Motor neuron (in vitro differentiated cells): ENCODE results near the gene NRAS. TPM values are rescaled to one million over a fixed set of nuclear protein-coding genes. Genes with fewer than 3 reads are reported as not detected.

Experiments
- ATAC-seq, 8 experiments: fragments of 200-7000 bp; cut with Tn5 transposase; replicated peaks in 6 of 8; 2 replicates each; pipeline ENCODE4 v1.8.0; 2021; ENCODE audit warnings: mild to moderate bottlenecking in 8 of 8, moderate library complexity in 8 of 8
- H3K27ac ChIP-seq, 2 donors: fragments of 250-450 bp; sonication (Bioruptor Pico); 2 replicates each; pipeline ENCODE4 v1.9.0; 2021; ENCODE audit warnings: antibody characterized with exemption in 2 of 2, mild to moderate bottlenecking in 2 of 2, moderate library complexity in 1 of 2
- H3K4me1 ChIP-seq, 2 donors: fragments of 250-450 bp; sonication (Bioruptor Pico); replicated peaks in 1 of 2; 2 replicates each; pipeline ENCODE4 v1.6.1; 2021; ENCODE audit warnings: antibody characterized with exemption in 2 of 2, mild to moderate bottlenecking in 2 of 2, moderate library complexity in 1 of 2
- H3K4me3 ChIP-seq, 5 donors: fragments of 250-450 bp; sonication (Bioruptor Pico); 2 replicates each; pipeline ENCODE4 v1.9.0; 2021; ENCODE audit warnings: antibody characterized with exemption in 5 of 5, mild to moderate bottlenecking in 5 of 5, moderate library complexity in 4 of 5
- WGBS, 10 experiments: fragments of 450-650 bp; shearing (Covaris generic); methylation state at CpG; one replicate each; pipeline ENCODE4 v1.0.0; 2022; 5-methylcytosine and 5-hydroxymethylcytosine counted together
- in situ Hi-C, 9 experiments: fragments of 400-800 bp; cut with MboI; loops; one replicate each; pipeline ENCODE4 v1.15.0; 2021; ENCODE audit warnings: low sequenced_read_pairs in 9 of 9, low pct_unique_long_range_greater_than_20kb in 2 of 9; ENCODE audit not compliant: unreplicated experiment in 9 of 9
- total RNA-seq, 8 experiments: library from RNA; unstranded; fragments of 300-600 nt; gene quantifications; 2 replicates each; pipeline versions ENCODE4 v1.2.3 to v1.2.4, GENCODE V29; 2022

NRAS gene
- total RNA-seq, 8 experiments from 2014 or later = 15.8 to 87.0 (median 50.8) TPM

- peaks cover 0 to 4% of the 10 kb centered on the region in 2 donors for H3K4me1 ChIP-seq
- WGBS, 10 experiments = 26 to 100% (median 48%) methylated on average over 1 to 13 of the region's 13 CpGs
- peak overlapping the region; percentile 48 to 55 (median 49) for H3K4me3 ChIP-seq
- H3K27ac ChIP-seq = no peak overlapping the region
- no peak for ATAC-seq
- in situ Hi-C loops = no loop called here
Measured at GRCh38 chr1:114668784-114669561, 47.6 kb downstream of the NRAS start.

DNA sequence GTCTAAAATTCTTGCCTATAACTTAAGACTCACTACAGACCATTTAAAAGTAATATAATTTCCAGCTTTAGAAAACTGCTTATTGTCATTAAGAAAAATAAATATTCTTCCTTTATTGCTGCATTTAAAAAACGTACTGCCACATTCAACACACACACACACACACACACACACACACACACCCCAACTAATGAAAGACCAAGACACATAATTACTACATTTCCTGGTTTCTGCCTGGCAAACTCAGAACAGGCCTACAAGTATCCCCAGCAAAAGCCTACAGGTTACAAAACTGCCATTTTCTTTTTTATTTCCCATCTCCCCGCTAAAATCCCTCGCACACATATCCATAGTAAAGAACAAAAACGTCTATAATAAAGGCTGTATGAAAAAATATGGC is 48.2 kb downstream of the NRAS start:
- Histone ChIP-seq H3K4me1 (peaks cover 0 to 4% of the 10 kb centered on the region in 2 donors), H3K27ac (no peak overlapping the region), H3K4me3 (no peak overlapping the region)
- no peak for ATAC-seq
- WGBS, 10 experiments = 68 to 100% (median 72%) methylated on average over 2 to 4 of the region's 4 CpGs; no CpG with 5 or more reads in 1 of the 10 experiments
- in situ Hi-C loops = no loop called here

- H3K4me3 ChIP-seq = no peak overlapping the region
- H3K27ac ChIP-seq = no peak overlapping the region
- WGBS, 10 experiments = 42 to 87% (median 74%) methylated on average over 3 of the region's 3 CpGs
- no peak for ATAC-seq
- H3K4me1 ChIP-seq = peaks cover 0 to 4% of the 10 kb centered on the region in 2 donors
- in situ Hi-C loops = no loop called here
Measured at GRCh38 chr1:114666954-114667353, 49.6 kb downstream of the NRAS start.

GRCh38 chr1:114660238-114660637 is 56.3 kb downstream of the NRAS start:
- H3K27ac ChIP-seq = no peak overlapping the region
- WGBS, 10 experiments = 17 to 80% (median 40%) methylated on average over 1 to 2 of the region's 2 CpGs; no CpG with 5 or more reads in 1 of the 10 experiments
- H3K4me3 ChIP-seq = no peak overlapping the region
- no peaks in the 10 kb centered on the region for H3K4me1 ChIP-seq
- in situ Hi-C loops = no loop called here
- peak in 3 of 8 experiments; percentile 43 to 66 (median 55) for ATAC-seq

Other genes starting within 250 kb of the NRAS start
- gene TRIM33, start 205.6 kb downstream of the NRAS start, total RNA-seq = 10 to 100 TPM; 20.2 to 63.0 (median 51.4) TPM
- gene BCAS2, start 135.2 kb downstream of the NRAS start, total RNA-seq = 100 to 1,000 TPM in 3 of 8 experiments, 10 to 100 TPM in 5; 53.9 to 132 (median 93.0) TPM
- gene DENND2C, start 46.7 kb downstream of the NRAS start, total RNA-seq = 1 to 10 TPM in 3 of 8 experiments, under 1 TPM in 5; 0.43 to 2.6 (median 0.90) TPM
- gene AMPD1, start 21.2 kb downstream of the NRAS start, total RNA-seq = under 1 TPM in 2 of 8 experiments, not detected in 6; 0.08 to 0.28 TPM
- gene CSDE1, start 41.2 kb upstream of the NRAS start, total RNA-seq = 100 to 1,000 TPM; 343 to 800 (median 541) TPM
- gene SIKE1, start 63.9 kb upstream of the NRAS start, total RNA-seq = 100 to 1,000 TPM in 2 of 8 experiments, 10 to 100 TPM in 6; 68.3 to 141 (median 92.4) TPM
- gene SYCP1, start 138.1 kb upstream of the NRAS start, total RNA-seq = under 1 TPM in 2 of 8 experiments, not detected in 6; 0.15 to 0.99 TPM